KBM-7 (cell line): ENCODE data around the gene ATXN7L2.
A peak's percentile ranks its signal among the peaks of the same experiment; 100 is the strongest.

Source experiments
- DNase-seq: peaks from one replicate; pipeline ENCODE4 v3.0.0-alpha.2; 2015
- in situ Hi-C: fragments of 300-500 bp; cut with MboI; formaldehyde crosslinking; loops from 2 replicates; pipeline ENCODE4 v1.14.3; 2020; ENCODE audit warnings: low sequenced_read_pairs, low pct_unique_long_range_greater_than_20kb, mixed read lengths

The ATXN7L2 gene

GRCh38 chr1:109516872-109517271, 33.2 kb downstream of the ATXN7L2 start:
- in situ Hi-C loops: no loop called here
- no peak for DNase-seq

- DNase-seq: no peak
Observed at GRCh38 chr1:109517337-109517736, 33.6 kb downstream of the ATXN7L2 start.

GRCh38 chr1:109521002-109521951, 37.6 kb downstream of the ATXN7L2 start:
- DNase-seq: no peak
- in situ Hi-C loops: no loop called here

More at GRCh38 chr1:109517337-109517736, 33.6 kb downstream of the ATXN7L2 start:
- in situ Hi-C loops: no loop called here

- DNase-seq: no peak
- in situ Hi-C loops: no loop called here
Observed at GRCh38 chr1:109522026-109522425, 38.3 kb downstream of the ATXN7L2 start.

- no peak for DNase-seq
- in situ Hi-C loops: no loop called here
Observed at GRCh38 chr1:109523706-109524105, 40.0 kb downstream of the ATXN7L2 start.

- in situ Hi-C loops: loop anchor here (25.0 kb wide), 1 partner anchor 460 kb away; the partner anchor contains the start of gene AHCYL1
- no peak for DNase-seq
Observed at GRCh38 chr1:109527098-109527811, 43.5 kb downstream of the ATXN7L2 start.

- no peak for DNase-seq
- in situ Hi-C loops: loop anchor here (25.0 kb wide), 1 partner anchor 459 kb away; the partner anchor contains the start of gene AHCYL1
Observed at GRCh38 chr1:109527846-109528695, 44.4 kb downstream of the ATXN7L2 start.

- no peak for DNase-seq
- in situ Hi-C loops: loop anchor here (25.0 kb wide), 1 partner anchor 459 kb away; the partner anchor contains the start of gene AHCYL1
Observed at GRCh38 chr1:109528712-109529111, 45.0 kb downstream of the ATXN7L2 start.

- in situ Hi-C loops: loop anchor here (25.0 kb wide), 1 partner anchor 457 kb away; the partner anchor contains the start of gene AHCYL1
- no peak for DNase-seq
Observed at GRCh38 chr1:109529881-109530456, 46.3 kb downstream of the ATXN7L2 start.

- DNase-seq: no peak
- in situ Hi-C loops: loop anchor here (25.0 kb wide), 1 partner anchor 457 kb away; the partner anchor contains the start of gene AHCYL1
Observed at GRCh38 chr1:109530457-109531087, 46.9 kb downstream of the ATXN7L2 start.

- in situ Hi-C loops: loop anchor here (25.0 kb wide), 1 partner anchor 456 kb away; the partner anchor contains the start of gene AHCYL1
- no peak for DNase-seq
Observed at GRCh38 chr1:109531380-109531779, 47.7 kb downstream of the ATXN7L2 start.

GRCh38 chr1:109531826-109532364, 48.2 kb downstream of the ATXN7L2 start:
- no peak for DNase-seq
- in situ Hi-C loops: loop anchor here (25.0 kb wide), 1 partner anchor 455 kb away; the partner anchor contains the start of gene AHCYL1

GRCh38 chr1:109532365-109533136, 48.8 kb downstream of the ATXN7L2 start:
- in situ Hi-C loops: loop anchor here (25.0 kb wide), 1 partner anchor 455 kb away; the partner anchor contains the start of gene AHCYL1
- DNase-seq: peak; percentile 86

- DNase-seq: no peak
- in situ Hi-C loops: loop anchor here (25.0 kb wide), 1 partner anchor 453 kb away; the partner anchor contains the start of gene AHCYL1
Observed at GRCh38 chr1:109534307-109534858, 50.7 kb downstream of the ATXN7L2 start.

- no peak for DNase-seq
- in situ Hi-C loops: loop anchor here (25.0 kb wide), 1 partner anchor 452 kb away; the partner anchor contains the start of gene AHCYL1
Observed at GRCh38 chr1:109535481-109535880, 51.8 kb downstream of the ATXN7L2 start.

GRCh38 chr1:109535971-109536491, 52.3 kb downstream of the ATXN7L2 start:
- no peak for DNase-seq
- in situ Hi-C loops: loop anchor here (25.0 kb wide), 1 partner anchor 451 kb away; the partner anchor contains the start of gene AHCYL1
